ENCODE measurements around the gene LIN7B. TPM values are rescaled to one million over a fixed set of nuclear protein-coding genes. Genes with fewer than 3 reads are reported as not detected.
"Not testable (repeated sequence)": the region's sequence is repeated elsewhere in the genome, so short reads cannot be mapped to it uniquely, and the experiment has no call there.

Gene LIN7B
- total RNA-seq, 2 donors from 2014 or later = 4.7 to 5.2 TPM

- ATAC-seq (no peak), DNase-seq (no peak)
- Mint-ChIP-seq H3K36me3 (ENCODE audit: low read depth) (no peaks in the 10 kb centered on the region), H3K4me3 (no peak overlapping the region), H3K4me1 (peaks cover 25% of the 10 kb centered on the region), H3K27me3 (no peaks in the 10 kb centered on the region), H3K27ac (no peak overlapping the region)
- no peaks in the 10 kb centered on the region for H3K9me3 ChIP-seq (ENCODE audit: control insufficient read depth, low read length, poor library complexity, severe bottlenecking)
These were observed 16.2 kb downstream of the LIN7B start for GRCh38 chr19:49130325-49130724.

- Mint-ChIP-seq H3K27me3 (peaks cover 4% of the 10 kb centered on the region), H3K27ac (no peak overlapping the region), H3K4me1 (peaks cover 24% of the 10 kb centered on the region), H3K36me3 (ENCODE audit: low read depth) (peaks cover 3% of the 10 kb centered on the region), H3K4me3 (peak overlapping the region; percentile 85)
- ATAC-seq (peak; percentile 37), DNase-seq (peak in 1 of 3 donors; percentile 41)
- H3K9me3 ChIP-seq (ENCODE audit: control insufficient read depth, low read length, poor library complexity, severe bottlenecking) = no peaks in the 10 kb centered on the region
These were observed 18.9 kb downstream of the LIN7B start for GRCh38 chr19:49132974-49133609.

DNA sequence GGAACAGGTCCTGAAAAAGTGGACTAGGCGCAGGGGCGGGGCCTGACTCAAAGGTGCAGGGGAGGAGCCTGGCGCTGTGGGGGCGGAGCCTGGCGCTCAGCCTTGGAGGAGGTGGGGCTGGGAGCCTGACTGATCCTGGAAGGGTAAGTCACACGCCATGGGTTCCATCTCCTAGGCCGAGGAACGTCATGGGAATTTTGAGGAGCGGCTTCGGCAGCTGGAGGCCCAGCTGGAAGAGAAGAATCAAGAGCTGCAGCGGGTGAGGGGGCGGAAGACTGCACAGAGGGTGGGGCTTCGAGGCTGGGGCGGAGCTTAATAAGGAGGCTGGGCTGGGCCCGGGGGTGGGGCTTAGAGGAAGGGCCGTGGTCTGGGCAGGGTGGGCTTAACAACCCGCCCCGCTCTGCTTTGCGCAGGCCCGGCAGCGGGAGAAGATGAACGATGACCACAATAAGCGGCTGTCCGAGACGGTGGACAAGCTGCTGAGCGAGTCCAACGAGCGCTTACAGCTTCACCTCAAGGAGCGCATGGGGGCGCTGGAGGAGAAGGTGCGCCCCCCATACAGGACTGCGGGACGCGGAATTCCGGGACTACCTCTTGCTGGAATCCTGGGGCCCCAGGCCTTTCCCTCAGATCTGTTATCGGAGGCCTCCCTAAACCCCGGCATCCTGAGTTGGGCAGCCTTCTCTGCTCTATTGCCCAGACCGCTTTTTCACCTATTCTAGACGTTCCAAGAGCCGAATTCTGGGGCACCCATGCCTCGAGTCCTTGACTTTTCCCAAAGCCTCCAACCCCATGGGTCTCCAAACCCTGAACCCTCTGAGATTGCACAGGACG lies 19.7 kb downstream of the LIN7B start:
- peak in 2 of 3 donors; percentile 31 to 46 for DNase-seq
- Mint-ChIP-seq H3K4me3 (peak overlapping the region; percentile 85), H3K4me1 (peaks cover 17% of the 10 kb centered on the region), H3K36me3 (ENCODE audit: low read depth) (peaks cover 3% of the 10 kb centered on the region), H3K27ac (no peak overlapping the region), H3K27me3 (peaks cover 4% of the 10 kb centered on the region)
- peak; percentile 79 for ATAC-seq
- no peaks in the 10 kb centered on the region for H3K9me3 ChIP-seq (ENCODE audit: control insufficient read depth, low read length, poor library complexity, severe bottlenecking)

- no peak overlapping the region for H3K27ac Mint-ChIP-seq
- H3K4me3 Mint-ChIP-seq = no peak overlapping the region
- H3K4me1 Mint-ChIP-seq = peaks cover 12% of the 10 kb centered on the region
- DNase-seq (no peak), ATAC-seq (no peak)
- H3K36me3 Mint-ChIP-seq (ENCODE audit: low read depth) = peaks cover 3% of the 10 kb centered on the region
- no peaks in the 10 kb centered on the region for H3K9me3 ChIP-seq (ENCODE audit: control insufficient read depth, low read length, poor library complexity, severe bottlenecking)
- peaks cover 4% of the 10 kb centered on the region for H3K27me3 Mint-ChIP-seq
These were observed 21.5 kb downstream of the LIN7B start for GRCh38 chr19:49135686-49136085.

- H3K36me3 Mint-ChIP-seq (ENCODE audit: low read depth) = peaks cover 6% of the 10 kb centered on the region
- ATAC-seq = no peak
- no peak for DNase-seq
- H3K9me3 ChIP-seq (ENCODE audit: control insufficient read depth, low read length, poor library complexity, severe bottlenecking) = no peaks in the 10 kb centered on the region
- H3K4me3 Mint-ChIP-seq = no peak overlapping the region
- H3K27ac Mint-ChIP-seq = no peak overlapping the region
- peaks cover 4% of the 10 kb centered on the region for H3K27me3 Mint-ChIP-seq
- H3K4me1 Mint-ChIP-seq = peaks cover 18% of the 10 kb centered on the region
These were observed 22.6 kb downstream of the LIN7B start for GRCh38 chr19:49136771-49137171.

GRCh38 chr19:49140951-49141350 lies 26.8 kb downstream of the LIN7B start:
- no peak for ATAC-seq
- Mint-ChIP-seq H3K36me3 (ENCODE audit: low read depth) (peaks cover 9% of the 10 kb centered on the region), H3K4me3 (peak overlapping the region; percentile 16), H3K4me1 (peaks cover 20% of the 10 kb centered on the region), H3K27ac (peak overlapping the region; percentile 74), H3K27me3 (peaks cover 29% of the 10 kb centered on the region)
- H3K9me3 ChIP-seq (ENCODE audit: control insufficient read depth, low read length, poor library complexity, severe bottlenecking) = no peaks in the 10 kb centered on the region
- DNase-seq = no peak

- peak overlapping the region; percentile 16 for H3K4me3 Mint-ChIP-seq
- no peaks in the 10 kb centered on the region for H3K9me3 ChIP-seq (ENCODE audit: control insufficient read depth, low read length, poor library complexity, severe bottlenecking)
- peaks cover 33% of the 10 kb centered on the region for H3K27me3 Mint-ChIP-seq
- DNase-seq (no peak), ATAC-seq (no peak)
- H3K27ac Mint-ChIP-seq = peak overlapping the region; percentile 74
- H3K4me1 Mint-ChIP-seq = peaks cover 20% of the 10 kb centered on the region
- H3K36me3 Mint-ChIP-seq (ENCODE audit: low read depth) = peaks cover 9% of the 10 kb centered on the region
These were observed 27.2 kb downstream of the LIN7B start for GRCh38 chr19:49141352-49141751.

DNA sequence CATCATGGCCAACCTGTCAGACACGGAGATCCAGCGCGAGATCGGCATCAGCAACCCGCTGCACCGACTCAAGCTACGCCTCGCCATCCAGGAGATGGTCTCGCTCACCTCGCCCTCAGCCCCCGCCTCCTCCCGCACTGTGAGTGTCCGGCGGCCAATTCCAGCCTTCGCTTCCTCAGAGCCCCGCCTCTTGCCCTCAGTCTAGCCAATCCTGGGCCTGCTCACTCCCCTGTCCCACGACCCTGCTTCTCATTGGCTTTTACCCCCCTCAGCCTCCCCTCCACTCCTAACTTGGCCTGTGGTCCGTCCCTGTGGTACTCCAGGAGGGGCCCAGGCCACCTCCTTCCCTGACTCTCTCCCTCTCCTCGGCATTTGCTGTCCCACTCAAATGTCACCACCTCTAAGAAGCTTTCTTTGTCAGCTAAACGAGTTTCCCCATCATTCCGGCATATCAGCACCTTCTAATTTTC lies 28.7 kb downstream of the LIN7B start:
- H3K4me1 Mint-ChIP-seq = peaks cover 22% of the 10 kb centered on the region
- DNase-seq = peak in 1 of 3 donors; percentile 31
- H3K27ac Mint-ChIP-seq = peak overlapping the region; percentile 74
- no peaks in the 10 kb centered on the region for H3K9me3 ChIP-seq (ENCODE audit: control insufficient read depth, low read length, poor library complexity, severe bottlenecking)
- ATAC-seq = peak; percentile 70
- peak overlapping the region; percentile 81 for H3K4me3 Mint-ChIP-seq
- peaks cover 43% of the 10 kb centered on the region for H3K27me3 Mint-ChIP-seq
- H3K36me3 Mint-ChIP-seq (ENCODE audit: low read depth) = peaks cover 7% of the 10 kb centered on the region

GRCh38 chr19:49145573-49146407 lies 31.6 kb downstream of the LIN7B start:
- peaks cover 60% of the 10 kb centered on the region for H3K27me3 Mint-ChIP-seq
- H3K9me3 ChIP-seq (ENCODE audit: control insufficient read depth, low read length, poor library complexity, severe bottlenecking) = no peaks in the 10 kb centered on the region
- peaks cover 9% of the 10 kb centered on the region for H3K36me3 Mint-ChIP-seq (ENCODE audit: low read depth)
- H3K4me3 Mint-ChIP-seq = no peak overlapping the region
- ATAC-seq (peak; percentile 72), DNase-seq (peak; percentile 68 to 78 (median 71))
- H3K4me1 Mint-ChIP-seq = peaks cover 36% of the 10 kb centered on the region
- H3K27ac Mint-ChIP-seq = no peak overlapping the region

DNA sequence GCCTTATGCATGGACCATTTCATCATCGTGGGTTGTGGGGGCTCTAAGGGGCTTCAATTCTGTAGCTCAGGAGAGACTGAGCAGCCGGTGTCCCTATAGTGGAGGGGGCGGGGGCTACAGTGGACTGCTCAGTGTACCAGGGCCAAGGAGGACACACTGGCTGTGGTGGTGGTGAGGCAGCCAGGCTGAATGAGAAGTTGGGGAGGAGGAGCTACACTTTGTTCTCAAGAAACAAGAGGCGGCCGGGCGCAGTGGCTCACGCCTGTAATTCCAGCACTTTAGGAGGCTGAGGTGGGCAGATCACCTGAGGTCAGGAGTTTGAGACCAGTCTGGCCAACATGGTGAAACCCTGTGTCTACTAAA lies 32.2 kb downstream of the LIN7B start:
- not testable (repeated sequence) for ATAC-seq

DNA sequence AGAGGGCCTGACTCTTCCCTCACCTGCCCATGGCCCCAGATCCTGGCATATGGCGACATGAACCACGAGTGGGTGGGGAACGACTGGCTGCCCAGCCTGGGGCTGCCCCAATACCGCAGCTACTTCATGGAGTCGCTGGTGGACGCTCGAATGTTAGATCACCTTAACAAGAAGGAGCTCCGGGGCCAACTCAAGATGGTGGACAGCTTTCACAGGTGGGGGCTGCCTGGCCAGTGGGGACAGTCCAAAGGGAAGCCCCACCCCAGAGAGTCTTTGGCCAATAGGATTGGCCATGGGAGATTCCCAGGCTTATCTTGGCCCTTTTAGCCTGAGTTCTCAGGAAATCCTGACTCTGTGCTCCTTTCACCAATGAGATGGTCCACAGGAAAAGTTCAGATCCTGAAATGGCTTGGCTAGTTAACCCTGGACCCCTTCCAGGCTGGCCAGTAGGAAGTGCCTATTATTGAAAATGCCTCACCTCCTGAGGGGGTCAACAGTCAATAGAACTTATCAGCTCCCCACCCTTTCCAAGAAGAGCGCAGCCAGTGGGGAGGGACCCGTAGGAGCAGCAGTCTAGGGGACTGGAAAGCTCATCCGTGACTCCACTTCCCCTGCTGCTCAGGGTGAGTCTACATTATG lies 34.0 kb downstream of the LIN7B start:
- Mint-ChIP-seq H3K36me3 (ENCODE audit: low read depth) (peaks cover 4% of the 10 kb centered on the region), H3K27me3 (peaks cover 55% of the 10 kb centered on the region), H3K4me3 (peak overlapping the region; percentile 82), H3K27ac (no peak overlapping the region), H3K4me1 (peaks cover 29% of the 10 kb centered on the region)
- no peaks in the 10 kb centered on the region for H3K9me3 ChIP-seq (ENCODE audit: control insufficient read depth, low read length, poor library complexity, severe bottlenecking)
- DNase-seq (no peak), ATAC-seq (no peak)

More for the DNA sequence above, 32.2 kb downstream of the LIN7B start:
- H3K27me3 Mint-ChIP-seq = peaks cover 60% of the 10 kb centered on the region
- H3K4me1 Mint-ChIP-seq = peaks cover 33% of the 10 kb centered on the region
- DNase-seq; H3K36me3 Mint-ChIP-seq (ENCODE audit: low read depth); H3K9me3 ChIP-seq (ENCODE audit: control insufficient read depth, low read length, poor library complexity, severe bottlenecking); H3K27ac Mint-ChIP-seq; H3K4me3 Mint-ChIP-seq: not testable (repeated sequence)

DNA sequence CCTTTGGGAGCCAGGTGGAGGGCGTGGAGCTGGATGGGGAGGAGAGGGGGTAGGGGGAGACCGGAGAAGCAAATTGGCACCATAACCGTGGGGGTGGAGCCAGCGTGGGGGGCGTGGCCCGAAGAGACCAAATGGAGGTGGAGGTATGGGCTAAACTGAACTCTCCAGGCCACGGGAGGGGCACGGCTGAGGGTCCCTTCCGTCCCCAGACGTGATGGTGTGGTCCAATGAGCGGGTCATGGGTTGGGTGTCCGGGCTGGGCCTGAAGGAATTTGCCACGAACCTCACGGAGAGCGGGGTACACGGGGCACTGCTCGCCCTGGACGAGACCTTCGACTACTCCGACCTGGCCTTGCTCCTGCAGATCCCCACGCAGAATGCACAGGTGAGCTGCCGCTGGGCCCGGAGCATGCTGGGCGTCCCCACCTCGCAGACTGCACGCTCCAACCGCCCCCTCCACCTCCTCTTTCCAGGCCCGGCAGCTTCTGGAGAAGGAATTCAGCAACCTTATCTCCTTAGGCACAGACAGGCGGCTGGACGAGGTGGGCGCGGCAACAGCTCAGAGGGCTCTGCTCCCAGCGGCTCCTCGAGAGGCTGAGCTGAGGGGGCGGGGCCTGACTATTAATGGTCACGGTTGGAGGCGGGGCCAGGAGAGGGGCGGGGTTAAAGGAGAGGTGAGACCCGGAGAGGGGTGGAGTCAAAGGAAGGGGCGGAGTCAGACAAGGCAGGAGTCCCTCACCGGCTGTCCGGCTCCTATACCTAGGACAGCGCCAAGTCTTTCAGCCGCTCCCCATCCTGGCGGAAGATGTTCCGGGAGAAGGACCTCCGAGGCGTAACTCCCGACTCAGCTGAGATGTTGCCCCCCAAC lies 34.8 kb downstream of the LIN7B start:
- DNase-seq = peak; percentile 64 to 72 (median 70)
- peaks cover 8% of the 10 kb centered on the region for H3K36me3 Mint-ChIP-seq (ENCODE audit: low read depth)
- ATAC-seq = peak; percentile 65
- H3K4me3 Mint-ChIP-seq = peak overlapping the region; percentile 86
- H3K9me3 ChIP-seq (ENCODE audit: control insufficient read depth, low read length, poor library complexity, severe bottlenecking) = no peaks in the 10 kb centered on the region
- peaks cover 61% of the 10 kb centered on the region for H3K27me3 Mint-ChIP-seq
- no peak overlapping the region for H3K27ac Mint-ChIP-seq
- H3K4me1 Mint-ChIP-seq = peaks cover 28% of the 10 kb centered on the region
